Fibroblast of lung (primary cell): Measurements from ENCODE around the gene PEX5. TPM values are rescaled to one million over a fixed set of nuclear protein-coding genes. Genes with fewer than 3 reads are reported as not detected.

Source experiments
- DNase-seq, 2 donors: peaks; one replicate each; pipeline versions ENCODE4 v3.0.0 to v3.0.0-alpha.2; 2010; ENCODE audit warnings: low read depth in 2 of 2
- H2AFZ ChIP-seq: 2 replicates; pipeline ENCODE4 v1.5.1; 2012; ENCODE audit warnings: low read length, control low read depth, inconsistent platforms
- H3K27ac ChIP-seq: 2 replicates; pipeline ENCODE4 v1.5.1; 2011; ENCODE audit warnings: low read length, control low read depth; ENCODE audit not compliant: insufficient read depth
- H3K27me3 ChIP-seq: 2 replicates; pipeline ENCODE4 v1.5.1; 2011; ENCODE audit warnings: mild to moderate bottlenecking, low read length; ENCODE audit not compliant: control insufficient read depth, insufficient read depth
- H3K36me3 ChIP-seq: 2 replicates; pipeline ENCODE4 v1.5.1; 2011; ENCODE audit warnings: low read length; ENCODE audit not compliant: control insufficient read depth, insufficient read depth
- H3K4me1 ChIP-seq: 2 replicates; pipeline ENCODE4 v1.5.1; 2011; ENCODE audit warnings: low read length; ENCODE audit not compliant: control insufficient read depth, insufficient read depth; ENCODE audit errors: extremely low read depth
- H3K4me2 ChIP-seq: 2 replicates; pipeline ENCODE4 v1.5.1; 2011; ENCODE audit warnings: low read length, control low read depth; ENCODE audit not compliant: insufficient read depth; ENCODE audit errors: extremely low read depth
- H3K4me3 ChIP-seq, 4 experiments: fragments of 200-600 bp in 1 of 4; sonication (generic) in 1 of 4; replicated peaks in 1 of 4; 2 replicates each; pipeline ENCODE4 v1.5.1; 2011 to 2016; ENCODE audit warnings: low read length in 4 of 4, low read depth in 3 of 4, mild to moderate bottlenecking in 3 of 4, control low read depth in 2 of 4, inconsistent platforms in 1 of 4, mixed read lengths in 1 of 4; ENCODE audit not compliant: insufficient read depth in 1 of 4; ENCODE audit errors: control extremely low read depth in 1 of 4
- H3K79me2 ChIP-seq: 2 replicates; pipeline ENCODE4 v1.5.1; 2012; ENCODE audit warnings: mild to moderate bottlenecking, low read length, inconsistent platforms; ENCODE audit not compliant: control insufficient read depth, insufficient read depth
- H3K9ac ChIP-seq: 2 replicates; pipeline ENCODE4 v1.5.1; 2011; ENCODE audit warnings: mild to moderate bottlenecking, low read length, control low read depth; ENCODE audit not compliant: insufficient read depth
- H3K9me3 ChIP-seq: 2 replicates; pipeline ENCODE4 v1.5.1; 2012; ENCODE audit warnings: low read depth, low read length; ENCODE audit not compliant: control insufficient read depth, insufficient read depth
- H4K20me1 ChIP-seq: 2 replicates; pipeline ENCODE4 v1.5.1; 2011; ENCODE audit warnings: low read length; ENCODE audit not compliant: control insufficient read depth, insufficient read depth; ENCODE audit errors: extremely low read depth
- CTCF ChIP-seq, 2 donors: IDR thresholded peaks in 1 of 2; conservative IDR thresholded peaks in 1 of 2; 1 replicate in 1 of 2; 2 replicates in 1 of 2; pipeline ENCODE4 v1.5.1; 2011 to 2012; ENCODE audit warnings: low read length in 2 of 2, control low read depth in 1 of 2, inconsistent platforms in 1 of 2, low read depth in 1 of 2, mild to moderate bottlenecking in 1 of 2
- EZH2 ChIP-seq: IDR thresholded peaks from 2 replicates; pipeline ENCODE4 v1.5.1; 2012; ENCODE audit warnings: low read length, control low read depth, mild to moderate bottlenecking; ENCODE audit errors: missing control alignments
- polyA plus RNA-seq, 2 donors: library from polyadenylated mRNA; depleted of rRNA in 1 of 2; stranded (reverse) in 1 of 2; unstranded in 1 of 2; fragments of >200 nt; gene quantifications; 2 replicates each; pipeline ENCODE4 v1.2.1, GENCODE V29; 2011 to 2012; ENCODE audit warnings: missing spikeins in 1 of 2
- total RNA-seq: library from RNA; depleted of rRNA; stranded (reverse); fragments of >200 nt; gene quantifications from 2 replicates; pipeline ENCODE4 v1.2.1, GENCODE V29; 2014

PEX5 gene
- total and polyA plus RNA-seq, 2 donors (not counting 1 experiment from before 2014, with no cell fraction given) = 18.7 to 23.3 TPM

- Histone ChIP-seq H3K27ac (no peak overlapping the region), H3K36me3 (peaks cover 16% of the 10 kb centered on the region), H3K4me2 (no peak overlapping the region), H3K9me3 (no peaks in the 10 kb centered on the region), H3K4me3 (no peak overlapping the region), H3K9ac (no peak overlapping the region), H3K79me2 (no peaks in the 10 kb centered on the region), H3K27me3 (no peaks in the 10 kb centered on the region), H4K20me1 (no peaks in the 10 kb centered on the region), H2AFZ (no peak overlapping the region), H3K4me1 (no peaks in the 10 kb centered on the region)
- DNase-seq = no peak
- TF ChIP-seq CTCF (conservative IDR thresholded peaks at IDR 0.05 in 1 of 2, IDR thresholded peaks at IDR 0.05 in 1 of 2; ENCODE audit: low read depth in 1 of 2, low read length in 2 of 2) (no peak), EZH2 (no peak)
These were observed 17.2 kb downstream of the PEX5 start for GRCh38 chr12:7206691-7207090.

GRCh38 chr12:7207866-7208625 is 18.6 kb downstream of the PEX5 start:
- no peak overlapping the region for H3K9ac ChIP-seq
- H4K20me1 ChIP-seq = no peaks in the 10 kb centered on the region
- TF ChIP-seq EZH2 = no peak
- no peak for TF ChIP-seq CTCF (conservative IDR thresholded peaks at IDR 0.05 in 1 of 2, IDR thresholded peaks at IDR 0.05 in 1 of 2; ENCODE audit: low read depth in 1 of 2, low read length in 2 of 2)
- H3K4me3 ChIP-seq = no peak overlapping the region
- no peak overlapping the region for H3K27ac ChIP-seq
- no peaks in the 10 kb centered on the region for H3K4me1 ChIP-seq
- no peaks in the 10 kb centered on the region for H3K9me3 ChIP-seq
- H3K79me2 ChIP-seq = no peaks in the 10 kb centered on the region
- no peak overlapping the region for H3K4me2 ChIP-seq
- no peak overlapping the region for H2AFZ ChIP-seq
- no peaks in the 10 kb centered on the region for H3K27me3 ChIP-seq
- no peak for DNase-seq
- H3K36me3 ChIP-seq = peaks cover 15% of the 10 kb centered on the region

GRCh38 chr12:7209958-7210357 is 20.5 kb downstream of the PEX5 start:
- no peak for DNase-seq
- peaks cover 15% of the 10 kb centered on the region for H3K36me3 ChIP-seq
- no peak overlapping the region for H3K9ac ChIP-seq
- H3K79me2 ChIP-seq = no peaks in the 10 kb centered on the region
- no peak overlapping the region for H3K4me3 ChIP-seq
- H4K20me1 ChIP-seq = no peaks in the 10 kb centered on the region
- H2AFZ ChIP-seq = no peak overlapping the region
- no peaks in the 10 kb centered on the region for H3K27me3 ChIP-seq
- no peak overlapping the region for H3K27ac ChIP-seq
- no peak for TF ChIP-seq CTCF (conservative IDR thresholded peaks at IDR 0.05 in 1 of 2, IDR thresholded peaks at IDR 0.05 in 1 of 2; ENCODE audit: low read depth in 1 of 2, low read length in 2 of 2)
- no peak for TF ChIP-seq EZH2
- H3K4me2 ChIP-seq = no peak overlapping the region
- H3K4me1 ChIP-seq = no peaks in the 10 kb centered on the region
- no peaks in the 10 kb centered on the region for H3K9me3 ChIP-seq
